ENCODE data around the gene CDC25C. TPM values are rescaled to one million over a fixed set of nuclear protein-coding genes. Genes with fewer than 3 reads are reported as not detected.

Gene CDC25C
- total and polyA plus RNA-seq, 2 of the 4 experiments (the other 2 are of a cell fraction) = 7.3 to 8.2 TPM

DNA sequence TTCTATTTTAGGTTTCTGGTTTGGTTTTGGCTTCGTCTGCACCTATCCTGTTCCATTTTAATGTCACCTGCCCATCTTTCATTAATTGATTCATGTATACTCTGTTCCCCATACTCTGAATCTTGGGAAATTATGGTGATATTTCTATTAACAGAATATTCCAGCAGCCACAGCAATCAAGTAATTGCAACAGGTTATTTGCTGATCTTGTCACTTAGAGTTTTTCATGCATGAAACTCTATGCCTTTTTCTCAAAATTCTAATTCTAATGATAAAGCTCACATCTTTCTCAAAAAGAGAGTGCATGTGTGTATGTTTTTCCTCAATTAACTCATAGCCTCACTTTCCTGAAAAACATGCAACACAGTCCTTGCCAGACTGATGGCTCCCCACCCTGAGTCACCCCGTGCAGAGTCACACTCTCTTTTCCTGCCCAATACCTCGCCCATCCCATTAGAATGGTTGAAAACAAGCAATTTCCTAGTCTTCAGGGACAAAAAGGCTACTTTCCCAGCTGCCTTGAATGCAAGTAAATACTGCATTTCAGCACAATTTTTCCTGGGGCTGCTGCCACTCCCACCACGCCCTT, 72.8 kb downstream of the CDC25C start:
- TF ChIP-seq MXI1 (IDR thresholded peaks at IDR 0.05; ENCODE audit: borderline replicate concordance, low read depth, low read length) = no peak
- TF ChIP-seq NFE2L2 (IDR thresholded peaks at IDR 0.05; ENCODE audit: low read depth, low read length) = no peak
- no peak for TF ChIP-seq MAZ (IDR thresholded peaks at IDR 0.05; ENCODE audit: borderline replicate concordance, low read depth, low read length)
- TF ChIP-seq, protein P1, sequence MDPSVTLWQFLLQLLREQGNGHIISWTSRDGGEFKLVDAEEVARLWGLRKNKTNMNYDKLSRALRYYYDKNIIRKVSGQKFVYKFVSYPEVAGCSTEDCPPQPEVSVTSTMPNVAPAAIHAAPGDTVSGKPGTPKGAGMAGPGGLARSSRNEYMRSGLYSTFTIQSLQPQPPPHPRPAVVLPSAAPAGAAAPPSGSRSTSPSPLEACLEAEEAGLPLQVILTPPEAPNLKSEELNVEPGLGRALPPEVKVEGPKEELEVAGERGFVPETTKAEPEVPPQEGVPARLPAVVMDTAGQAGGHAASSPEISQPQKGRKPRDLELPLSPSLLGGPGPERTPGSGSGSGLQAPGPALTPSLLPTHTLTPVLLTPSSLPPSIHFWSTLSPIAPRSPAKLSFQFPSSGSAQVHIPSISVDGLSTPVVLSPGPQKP (IDR thresholded peaks at IDR 0.05; ENCODE audit: borderline replicate concordance, low read depth, low read length) = no peak
- TF ChIP-seq POLR2A (IDR thresholded peaks at IDR 0.05; ENCODE audit: low read depth, low read length) = no peak
- no peak for TF ChIP-seq CHD1 (IDR thresholded peaks at IDR 0.05; ENCODE audit: low read depth, low read length)
- TF ChIP-seq CEBPB (IDR thresholded peaks at IDR 0.05; ENCODE audit: low read depth, low read length) = no peak
- TF ChIP-seq MAFK (IDR thresholded peaks at IDR 0.05; ENCODE audit: low read depth, low read length) = no peak
- TF ChIP-seq, protein P2, sequence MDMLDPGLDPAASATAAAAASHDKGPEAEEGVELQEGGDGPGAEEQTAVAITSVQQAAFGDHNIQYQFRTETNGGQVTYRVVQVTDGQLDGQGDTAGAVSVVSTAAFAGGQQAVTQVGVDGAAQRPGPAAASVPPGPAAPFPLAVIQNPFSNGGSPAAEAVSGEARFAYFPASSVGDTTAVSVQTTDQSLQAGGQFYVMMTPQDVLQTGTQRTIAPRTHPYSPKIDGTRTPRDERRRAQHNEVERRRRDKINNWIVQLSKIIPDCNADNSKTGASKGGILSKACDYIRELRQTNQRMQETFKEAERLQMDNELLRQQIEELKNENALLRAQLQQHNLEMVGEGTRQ (IDR thresholded peaks at IDR 0.05; ENCODE audit: low read depth, low read length) = no peak
- TF ChIP-seq RAD21 (IDR thresholded peaks at IDR 0.05; ENCODE audit: low read length) = no peak
- no peak for TF ChIP-seq FOS (IDR thresholded peaks at IDR 0.05; ENCODE audit: low read depth, low read length)
- no peak for TF ChIP-seq CTCF (conservative IDR thresholded peaks at IDR 0.05; ENCODE audit: low read depth, low read length)
- no peak for TF ChIP-seq RCOR1 (IDR thresholded peaks at IDR 0.05; ENCODE audit: insufficient replicate concordance, low read length)
- no peak for TF ChIP-seq BHLHE40 (IDR thresholded peaks at IDR 0.05; ENCODE audit: low read depth, low read length)
- TF ChIP-seq RFX5 (IDR thresholded peaks at IDR 0.05; ENCODE audit: low read depth, low read length) = no peak
- in situ Hi-C loops (cut with MboI; ENCODE audit: low sequenced_read_pairs) (no loop called here), intact Hi-C loops (cut with micrococcal nuclease) (no loop called here), dilution Hi-C loops (cut with HindIII; ENCODE audit: low sequenced_read_pairs, unreplicated experiment) (no loop called here)
- Histone ChIP-seq H2AK5ac (ENCODE audit: low read depth, low read length) (no peak overlapping the region), H4K5ac (ENCODE audit: low read depth, low read length) (no peak overlapping the region), H2AFZ (replicated peaks; ENCODE audit: low read length, poor library complexity) (no peak overlapping the region), H2BK20ac (ENCODE audit: low read depth, low read length) (no peak overlapping the region), H3K9ac (ENCODE audit: low read depth, low read length) (no peak overlapping the region), H3K4me3 (ENCODE audit: insufficient read depth, low read depth, low read length) (no peak overlapping the region), H3K18ac (ENCODE audit: low read depth, low read length) (no peak overlapping the region), H3K56ac (ENCODE audit: extremely low read depth, insufficient read depth, low read length) (no peak overlapping the region), H3K9me3 (ENCODE audit: control insufficient read depth, insufficient read depth, low read length) (peaks cover 2% of the 10 kb centered on the region; the same call in 1 of the 2 replicates), H3K4ac (ENCODE audit: low read depth, low read length) (no peak overlapping the region), H2BK120ac (ENCODE audit: low read depth, low read length) (no peak overlapping the region), H4K20me1 (ENCODE audit: insufficient read depth, low read length) (no peaks in the 10 kb centered on the region), H3K79me1 (ENCODE audit: low read depth in 1 of 2, low read length in 2 of 2) (no peaks in the 10 kb centered on the region), H3K36me3 (ENCODE audit: control insufficient read depth, insufficient read depth, low read length) (no peaks in the 10 kb centered on the region), H2BK5ac (ENCODE audit: low read depth, low read length, poor library complexity, severe bottlenecking) (no peak overlapping the region), H3K23ac (ENCODE audit: low read depth, low read length) (no peak overlapping the region), H3K9me1 (ENCODE audit: insufficient read depth, low read length) (no peaks in the 10 kb centered on the region), H3K4me2 (ENCODE audit: low read depth, low read length) (no peak overlapping the region), H2BK15ac (ENCODE audit: low read depth, low read length) (no peak overlapping the region), H4K8ac (ENCODE audit: low read depth in 2 of 2, low read length in 2 of 2) (no peak overlapping the region), H3K27ac (ENCODE audit: insufficient read depth, low read length) (no peak overlapping the region), H4K91ac (ENCODE audit: insufficient read depth, low read depth, low read length) (no peak overlapping the region), H3K27me3 (ENCODE audit: control insufficient read depth, insufficient read depth, low read length) (peaks cover 30% of the 10 kb centered on the region), H2AK9ac (replicated peaks; ENCODE audit: low read depth, low read length, poor library complexity) (no peak overlapping the region), H3K4me1 (ENCODE audit: control insufficient read depth, insufficient read depth, low read length) (no peaks in the 10 kb centered on the region), H3K14ac (replicated peaks; ENCODE audit: low read depth, low read length) (no peak overlapping the region)
- ChIA-PET CTCF (no interaction called here), POLR2A (ENCODE audit: unreplicated experiment) (interaction anchor here (0.6 kb wide), 1 partner anchor 18 kb away, joined by 3 read pairs; no protein-coding TSS in a partner anchor)
- BruUV-seq (replicated peaks) = no TSS peak
- no peak for ATAC-seq (ENCODE audit: low read depth)
- 71% methylated on average over 1 of the region's 4 CpGs; no CpG with 5 or more reads in 1 of the 2 experiments for WGBS, 2 experiments (ENCODE audit: extremely low coverage in 2 of 2, insufficient read length in 1 of 2)
- no peak for DNase-seq

Data from IMR-90 (cell line).